Activated CD8-positive, alpha-beta T cell treated with anti-CD3 and anti-CD28 coated beads for 36 hours (primary cell): ENCODE data around the gene LRRC43. TPM values are rescaled to one million over a fixed set of nuclear protein-coding genes. Genes with fewer than 3 reads are reported as not detected.

Source experiments
- ATAC-seq: fragments of 200-7000 bp; cut with Tn5 transposase; one replicate; pipeline ENCODE4 v1.10.0; 2021; ENCODE audit warnings: mild to moderate bottlenecking, moderate library complexity
- CTCF ChIA-PET: fragments of 350-600 bp; sonication (Branson Sonifier 250); formaldehyde crosslinking; loops from one replicate; lab custom pipeline; 2021; ENCODE audit warnings: antibody characterized with exemption; lab: Charles Lee
- POLR2A ChIA-PET: fragments of 350-600 bp; sonication (Branson Sonifier 250); formaldehyde crosslinking; loops from one replicate; lab custom pipeline; 2021; ENCODE audit warnings: antibody characterized with exemption; lab: Charles Lee
- DNase-seq: peaks from one replicate; pipeline ENCODE4 v3.0.0-alpha.2; 2020
- H3K27ac Mint-ChIP-seq: one replicate; pipeline ENCODE4 v1.8.0; 2021; ENCODE audit warnings: mild to moderate bottlenecking, mixed read lengths
- H3K27me3 Mint-ChIP-seq: one replicate; pipeline ENCODE4 v1.8.0; 2021; ENCODE audit warnings: mixed read lengths
- H3K36me3 Mint-ChIP-seq: one replicate; pipeline ENCODE4 v1.8.0; 2021; ENCODE audit warnings: low read depth, mixed read lengths
- H3K4me1 Mint-ChIP-seq: one replicate; pipeline ENCODE4 v1.8.0; 2021; ENCODE audit warnings: low read depth, mixed read lengths
- H3K4me3 Mint-ChIP-seq: one replicate; pipeline ENCODE4 v1.8.0; 2021; ENCODE audit warnings: mild to moderate bottlenecking, moderate library complexity, mixed read lengths
- H3K9me3 Mint-ChIP-seq: one replicate; pipeline ENCODE4 v1.8.0; 2021; ENCODE audit warnings: mixed read lengths
- CTCF ChIP-seq: fragments of 200-600 bp; IDR thresholded peaks from one replicate; pipeline ENCODE4 v1.8.0; 2022; ENCODE audit warnings: antibody characterized with exemption, mild to moderate bottlenecking
- intact Hi-C: fragments of 100-400 bp; cut with micrococcal nuclease; formaldehyde crosslinking; loops from one replicate; pipeline ENCODE4 v1.10.0; 2022
- total RNA-seq, 2 experiments: library from RNA; stranded (reverse); gene quantifications; one replicate each; pipeline ENCODE4 v1.2.3, GENCODE V29; 2021

The LRRC43 gene
- total RNA-seq, 2 experiments from 2014 or later: not detected

- ChIA-PET CTCF (interaction anchor here (1.0 kb wide), 1 partner anchor 86 kb away, joined by 3 read pairs; no protein-coding TSS in a partner anchor), POLR2A (no interaction called here)
- TF ChIP-seq CTCF: no peak
- ATAC-seq (no peak), DNase-seq (no peak)
- Mint-ChIP-seq H3K27ac (no peak overlapping the region), H3K36me3 (peaks cover 6% of the 10 kb centered on the region), H3K4me1 (no peaks in the 10 kb centered on the region), H3K27me3 (no peaks in the 10 kb centered on the region), H3K4me3 (no peak overlapping the region), H3K9me3 (no peaks in the 10 kb centered on the region)
- intact Hi-C loops: no loop called here
These were observed 42.3 kb upstream of the LRRC43 start for GRCh38 chr12:122140467-122141257.

GRCh38 chr12:122141911-122142725, 40.8 kb upstream of the LRRC43 start:
- H3K27ac Mint-ChIP-seq: no peak overlapping the region
- intact Hi-C loops: no loop called here
- TF ChIP-seq CTCF: no peak
- ChIA-PET CTCF (interaction anchor here (1.0 kb wide), 1 partner anchor 13 kb away, joined by 3 read pairs; no protein-coding TSS in a partner anchor), POLR2A (interaction anchor here (0.8 kb wide), 1 partner anchor 13 kb away, joined by 3 read pairs; no protein-coding TSS in a partner anchor)
- H3K4me1 Mint-ChIP-seq: no peaks in the 10 kb centered on the region
- H3K36me3 Mint-ChIP-seq: peaks cover 6% of the 10 kb centered on the region
- no peaks in the 10 kb centered on the region for H3K27me3 Mint-ChIP-seq
- H3K4me3 Mint-ChIP-seq: no peak overlapping the region
- no peaks in the 10 kb centered on the region for H3K9me3 Mint-ChIP-seq
- DNase-seq: no peak
- ATAC-seq: no peak

- intact Hi-C loops: no loop called here
- no peak for DNase-seq
- Mint-ChIP-seq H3K36me3 (peaks cover 6% of the 10 kb centered on the region), H3K4me1 (no peaks in the 10 kb centered on the region), H3K9me3 (no peaks in the 10 kb centered on the region), H3K4me3 (no peak overlapping the region), H3K27ac (no peak overlapping the region), H3K27me3 (no peaks in the 10 kb centered on the region)
- CTCF ChIA-PET: interaction anchor here (1.0 kb wide), 1 partner anchor 12 kb away, joined by 3 read pairs; no protein-coding TSS in a partner anchor
- POLR2A ChIA-PET: interaction anchor here (0.8 kb wide), 1 partner anchor 13 kb away, joined by 3 read pairs; no protein-coding TSS in a partner anchor
- no peak for ATAC-seq
- no peak for TF ChIP-seq CTCF
These were observed 40.1 kb upstream of the LRRC43 start for GRCh38 chr12:122142857-122143256.

GRCh38 chr12:122144885-122145284, 38.0 kb upstream of the LRRC43 start:
- no peaks in the 10 kb centered on the region for H3K4me1 Mint-ChIP-seq
- H3K36me3 Mint-ChIP-seq: peaks cover 6% of the 10 kb centered on the region
- intact Hi-C loops: no loop called here
- no peaks in the 10 kb centered on the region for H3K27me3 Mint-ChIP-seq
- POLR2A ChIA-PET: no interaction called here
- H3K27ac Mint-ChIP-seq: no peak overlapping the region
- DNase-seq (no peak), ATAC-seq (no peak)
- TF ChIP-seq CTCF: no peak
- no peak overlapping the region for H3K4me3 Mint-ChIP-seq
- CTCF ChIA-PET: no interaction called here
- H3K9me3 Mint-ChIP-seq: no peaks in the 10 kb centered on the region
